ENCODE data around the gene LAP3.

LAP3 gene

GRCh38 chr4:17562157-17562556 is 14.8 kb upstream of the LAP3 start:
- DNase-seq, result no peak

- no peak for DNase-seq
These were observed 11.2 kb upstream of the LAP3 start for GRCh38 chr4:17565846-17566245.

- no peak for DNase-seq
These were observed 9.7 kb upstream of the LAP3 start for GRCh38 chr4:17567271-17567670.

- DNase-seq, result no peak
These were observed 2.8 kb upstream of the LAP3 start for GRCh38 chr4:17574206-17574605.

GRCh38 chr4:17575177-17575576 is 1.8 kb upstream of the LAP3 start:
- peak in 1 of 3 donors; percentile 11 for DNase-seq

GRCh38 chr4:17577665-17578481 is 875 bp downstream of the LAP3 start:
- peak; percentile 50 to 62 (median 59) for DNase-seq

GRCh38 chr4:17578482-17578891 is 1.5 kb downstream of the LAP3 start:
- DNase-seq, result peak; percentile 57 to 77 (median 60)

GRCh38 chr4:17580969-17581368 is 4.0 kb downstream of the LAP3 start:
- DNase-seq, result no peak

- no peak for DNase-seq
These were observed 6.3 kb downstream of the LAP3 start for GRCh38 chr4:17583276-17583675.

- no peak for DNase-seq
These were observed 6.9 kb downstream of the LAP3 start for GRCh38 chr4:17583941-17584340.

- DNase-seq, result no peak
These were observed 7.7 kb downstream of the LAP3 start for GRCh38 chr4:17584521-17585213.

- DNase-seq, result no peak
These were observed 10.3 kb downstream of the LAP3 start for GRCh38 chr4:17587094-17587822.

GRCh38 chr4:17589355-17589754 is 12.4 kb downstream of the LAP3 start:
- DNase-seq, result no peak

- peak; percentile 60 to 82 (median 80) for DNase-seq
These were observed 18.5 kb downstream of the LAP3 start for GRCh38 chr4:17595471-17596005.

GRCh38 chr4:17597517-17597916 is 20.5 kb downstream of the LAP3 start:
- no peak for DNase-seq

GRCh38 chr4:17599826-17600225 is 22.8 kb downstream of the LAP3 start:
- DNase-seq, result no peak

- DNase-seq, result no peak
These were observed 28.2 kb downstream of the LAP3 start for GRCh38 chr4:17605236-17605635.

GRCh38 chr4:17613761-17614415 is 36.9 kb downstream of the LAP3 start:
- DNase-seq, result peak; percentile 68 to 84 (median 71)

GRCh38 chr4:17614416-17615299 is 37.7 kb downstream of the LAP3 start, which contains the start of gene MED28:
MED28 (plus strand) TSS chr4:17614641; CDS start chr4:17614655, 14 bp downstream.
- peak; percentile 98 to 99 (median 99) for DNase-seq

- no peak for DNase-seq
These were observed 39.3 kb downstream of the LAP3 start for GRCh38 chr4:17616283-17616682.

- no peak for DNase-seq
These were observed 41.9 kb downstream of the LAP3 start for GRCh38 chr4:17618926-17619325.
